Activated CD4-positive, alpha-beta T cell treated with anti-CD3 and anti-CD28 coated beads, Interleukin-2, Interleukin-4, amounts not matched to agents 100 ng/mL and 50 ng/mL, durations not matched to agents 16 hours and 8 hours (primary cell): Measurements from ENCODE around the gene SCN7A.
"Not testable (repeated sequence)": the region's sequence is repeated elsewhere in the genome, so short reads cannot be mapped to it uniquely, and the experiment has no call there.

Experiments
- DNase-seq: peaks from one replicate; pipeline ENCODE4 v3.0.0-alpha.2; 2020; ENCODE audit warnings: low spot score

SCN7A gene

DNA sequence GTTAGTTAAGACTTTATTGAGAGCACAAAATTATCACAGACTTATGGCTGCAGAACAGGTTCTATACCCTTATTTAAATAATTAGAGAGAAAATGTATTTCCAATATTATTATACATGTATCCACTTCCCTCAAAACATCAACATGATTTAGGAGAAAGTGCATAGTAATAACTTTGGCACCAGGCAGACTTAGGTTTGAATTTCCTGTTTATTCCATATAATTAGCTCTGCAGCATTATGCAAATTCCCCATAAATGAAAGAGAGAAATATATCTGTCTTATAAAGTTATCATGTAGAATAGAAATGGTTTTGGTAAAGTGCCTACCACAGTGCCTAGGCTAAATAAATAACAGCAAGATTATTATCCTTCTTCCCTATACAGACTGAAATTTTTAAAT is 133.6 kb downstream of the SCN7A start:
- DNase-seq = no peak

DNA sequence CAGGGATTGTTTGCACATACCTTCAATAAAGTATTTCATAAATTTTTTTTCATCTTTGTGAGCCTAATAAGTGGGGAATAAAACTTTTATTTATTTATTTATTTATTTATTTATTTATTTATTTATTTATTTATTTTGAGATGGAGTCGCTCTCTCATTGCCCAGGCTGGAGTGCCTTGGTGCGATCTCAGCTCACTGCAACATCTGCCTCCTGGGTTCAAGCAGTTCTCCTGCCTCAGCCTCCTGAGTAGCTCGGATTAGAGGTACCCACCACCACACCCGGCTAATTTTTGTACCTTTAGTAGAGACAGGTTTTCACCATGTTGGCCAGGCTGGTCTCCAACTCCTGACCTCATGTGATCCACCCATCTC is 136.1 kb downstream of the SCN7A start:
- not testable (repeated sequence) for DNase-seq

DNA sequence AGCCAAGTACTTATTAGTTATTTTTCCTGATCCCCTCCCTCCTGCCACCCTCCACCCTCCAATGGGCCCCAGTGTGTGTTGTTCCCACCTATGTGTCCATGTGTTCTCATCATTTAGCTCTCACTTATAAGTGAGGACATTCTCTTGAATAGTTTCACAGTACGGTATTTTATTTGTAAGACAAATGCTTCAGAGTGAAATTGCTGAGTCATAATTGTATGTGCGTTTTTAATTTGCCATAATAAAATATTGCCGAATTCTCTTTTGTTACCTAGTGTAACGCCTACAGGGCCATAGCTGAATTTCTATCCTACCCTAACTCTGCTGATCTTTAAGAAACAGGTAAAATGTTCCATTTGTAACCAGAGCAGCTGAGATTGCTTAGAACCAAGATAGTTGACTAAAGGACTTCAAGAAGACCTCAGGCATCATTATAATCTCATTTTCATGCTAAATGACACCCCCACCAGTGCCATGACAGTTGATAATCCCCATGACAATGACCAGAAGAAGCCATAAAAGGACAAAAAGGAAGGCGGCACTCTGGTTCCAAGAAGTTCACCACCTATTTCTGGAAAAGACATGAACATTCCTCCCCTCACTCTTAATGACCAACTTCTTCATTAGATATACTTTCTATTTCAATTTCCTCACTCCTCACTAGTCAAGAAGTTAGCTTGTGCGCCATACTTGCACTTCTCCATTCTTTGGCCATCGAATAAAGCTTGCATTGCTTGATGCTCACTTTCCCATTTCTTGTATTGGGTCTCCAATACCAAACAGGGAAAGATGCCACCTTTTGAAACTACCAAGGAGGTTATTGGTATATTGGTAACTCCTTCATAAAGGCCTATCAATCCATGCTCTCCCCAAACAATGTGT is 136.7 kb downstream of the SCN7A start:
- no peak for DNase-seq
